ENCODE results near the gene STXBP3. TPM values are rescaled to one million over a fixed set of nuclear protein-coding genes. Genes with fewer than 3 reads are reported as not detected.

STXBP3 gene
- total RNA-seq, 1 donor from 2014 or later, result 28.2 TPM

- H3K27me3 ChIP-seq (ENCODE audit: control insufficient read depth in 3 of 3, insufficient read depth in 3 of 3, low read length in 3 of 3), result no peaks in the 10 kb centered on the region
- H3K9ac ChIP-seq (ENCODE audit: low read depth in 1 of 3, low read length in 3 of 3), result no peak overlapping the region
- peak overlapping the region in 1 of 3 donors; percentile 43 for H3K4me3 ChIP-seq (ENCODE audit: low read length in 3 of 3)
- peaks cover 13 to 38% (median 16%) of the 10 kb centered on the region in 3 donors for H3K36me3 ChIP-seq (ENCODE audit: control insufficient read depth in 3 of 3, insufficient read depth in 3 of 3, low read length in 3 of 3)
- peaks cover 0 to 3% (median 3%) of the 10 kb centered on the region in 3 donors for H3K9me3 ChIP-seq (ENCODE audit: control insufficient read depth in 3 of 3, low read length in 3 of 3)
- no peaks in the 10 kb centered on the region for H3K4me1 ChIP-seq (ENCODE audit: control insufficient read depth in 3 of 3, insufficient read depth in 3 of 3, low read length in 3 of 3)
- H3K27ac ChIP-seq (ENCODE audit: low read depth, low read length), result no peak overlapping the region
Measured at GRCh38 chr1:108791790-108792189, 45.3 kb downstream of the STXBP3 start.

GRCh38 chr1:108792420-108792819 lies 45.9 kb downstream of the STXBP3 start:
- Histone ChIP-seq H3K27me3 (ENCODE audit: control insufficient read depth in 3 of 3, insufficient read depth in 3 of 3, low read length in 3 of 3) (no peaks in the 10 kb centered on the region), H3K36me3 (ENCODE audit: control insufficient read depth in 3 of 3, insufficient read depth in 3 of 3, low read length in 3 of 3) (peaks cover 13 to 41% (median 16%) of the 10 kb centered on the region in 3 donors), H3K4me3 (ENCODE audit: low read length in 3 of 3) (no peak overlapping the region), H3K4me1 (ENCODE audit: control insufficient read depth in 3 of 3, insufficient read depth in 3 of 3, low read length in 3 of 3) (no peaks in the 10 kb centered on the region), H3K27ac (ENCODE audit: low read depth, low read length) (no peak overlapping the region), H3K9me3 (ENCODE audit: control insufficient read depth in 3 of 3, low read length in 3 of 3) (peaks cover 0 to 3% (median 3%) of the 10 kb centered on the region in 3 donors), H3K9ac (ENCODE audit: low read depth in 1 of 3, low read length in 3 of 3) (no peak overlapping the region)

GRCh38 chr1:108799001-108799400 lies 52.5 kb downstream of the STXBP3 start:
- no peak overlapping the region for H3K4me3 ChIP-seq (ENCODE audit: low read length in 3 of 3)
- H3K9ac ChIP-seq (ENCODE audit: low read depth in 1 of 3, low read length in 3 of 3), result no peak overlapping the region
- peaks cover 9 to 47% (median 23%) of the 10 kb centered on the region in 3 donors for H3K36me3 ChIP-seq (ENCODE audit: control insufficient read depth in 3 of 3, insufficient read depth in 3 of 3, low read length in 3 of 3)
- no peaks in the 10 kb centered on the region for H3K4me1 ChIP-seq (ENCODE audit: control insufficient read depth in 3 of 3, insufficient read depth in 3 of 3, low read length in 3 of 3)
- no peaks in the 10 kb centered on the region for H3K27me3 ChIP-seq (ENCODE audit: control insufficient read depth in 3 of 3, insufficient read depth in 3 of 3, low read length in 3 of 3)
- H3K27ac ChIP-seq (ENCODE audit: low read depth, low read length), result no peak overlapping the region
- H3K9me3 ChIP-seq (ENCODE audit: control insufficient read depth in 3 of 3, low read length in 3 of 3), result no peaks in the 10 kb centered on the region

- peaks cover 5 to 44% (median 23%) of the 10 kb centered on the region in 3 donors for H3K36me3 ChIP-seq (ENCODE audit: control insufficient read depth in 3 of 3, insufficient read depth in 3 of 3, low read length in 3 of 3)
- H3K4me1 ChIP-seq (ENCODE audit: control insufficient read depth in 3 of 3, insufficient read depth in 3 of 3, low read length in 3 of 3), result no peaks in the 10 kb centered on the region
- H3K4me3 ChIP-seq (ENCODE audit: low read length in 3 of 3), result no peak overlapping the region
- H3K27me3 ChIP-seq (ENCODE audit: control insufficient read depth in 3 of 3, insufficient read depth in 3 of 3, low read length in 3 of 3), result no peaks in the 10 kb centered on the region
- H3K9ac ChIP-seq (ENCODE audit: low read depth in 1 of 3, low read length in 3 of 3), result no peak overlapping the region
- H3K27ac ChIP-seq (ENCODE audit: low read depth, low read length), result no peak overlapping the region
- no peaks in the 10 kb centered on the region for H3K9me3 ChIP-seq (ENCODE audit: control insufficient read depth in 3 of 3, low read length in 3 of 3)
Measured at GRCh38 chr1:108801101-108801500, 54.6 kb downstream of the STXBP3 start.

- Histone ChIP-seq H3K4me3 (ENCODE audit: low read length in 3 of 3) (no peak overlapping the region), H3K36me3 (ENCODE audit: control insufficient read depth in 3 of 3, insufficient read depth in 3 of 3, low read length in 3 of 3) (peaks cover 10 to 42% (median 32%) of the 10 kb centered on the region in 3 donors), H3K4me1 (ENCODE audit: control insufficient read depth in 3 of 3, insufficient read depth in 3 of 3, low read length in 3 of 3) (no peaks in the 10 kb centered on the region), H3K27ac (ENCODE audit: low read depth, low read length) (no peak overlapping the region), H3K9ac (ENCODE audit: low read depth in 1 of 3, low read length in 3 of 3) (no peak overlapping the region), H3K9me3 (ENCODE audit: control insufficient read depth in 3 of 3, low read length in 3 of 3) (no peaks in the 10 kb centered on the region), H3K27me3 (ENCODE audit: control insufficient read depth in 3 of 3, insufficient read depth in 3 of 3, low read length in 3 of 3) (no peaks in the 10 kb centered on the region)
Measured at GRCh38 chr1:108803548-108803947, 57.1 kb downstream of the STXBP3 start.

GRCh38 chr1:108808438-108808837 lies 62.0 kb downstream of the STXBP3 start:
- Histone ChIP-seq H3K9ac (ENCODE audit: low read depth in 1 of 3, low read length in 3 of 3) (no peak overlapping the region), H3K4me1 (ENCODE audit: control insufficient read depth in 3 of 3, insufficient read depth in 3 of 3, low read length in 3 of 3) (no peaks in the 10 kb centered on the region), H3K9me3 (ENCODE audit: control insufficient read depth in 3 of 3, low read length in 3 of 3) (no peaks in the 10 kb centered on the region), H3K27me3 (ENCODE audit: control insufficient read depth in 3 of 3, insufficient read depth in 3 of 3, low read length in 3 of 3) (no peaks in the 10 kb centered on the region), H3K36me3 (ENCODE audit: control insufficient read depth in 3 of 3, insufficient read depth in 3 of 3, low read length in 3 of 3) (peaks cover 10 to 27% (median 25%) of the 10 kb centered on the region in 3 donors), H3K4me3 (ENCODE audit: low read length in 3 of 3) (no peak overlapping the region), H3K27ac (ENCODE audit: low read depth, low read length) (no peak overlapping the region)

GRCh38 chr1:108811611-108812010 lies 65.1 kb downstream of the STXBP3 start:
- H3K9ac ChIP-seq (ENCODE audit: low read depth in 1 of 3, low read length in 3 of 3), result no peak overlapping the region
- no peak overlapping the region for H3K4me3 ChIP-seq (ENCODE audit: low read length in 3 of 3)
- peaks cover 6 to 12% (median 11%) of the 10 kb centered on the region in 3 donors for H3K36me3 ChIP-seq (ENCODE audit: control insufficient read depth in 3 of 3, insufficient read depth in 3 of 3, low read length in 3 of 3)
- H3K27me3 ChIP-seq (ENCODE audit: control insufficient read depth in 3 of 3, insufficient read depth in 3 of 3, low read length in 3 of 3), result no peaks in the 10 kb centered on the region
- no peaks in the 10 kb centered on the region for H3K9me3 ChIP-seq (ENCODE audit: control insufficient read depth in 3 of 3, low read length in 3 of 3)
- H3K4me1 ChIP-seq (ENCODE audit: control insufficient read depth in 3 of 3, insufficient read depth in 3 of 3, low read length in 3 of 3), result peaks cover 2 to 7% (median 5%) of the 10 kb centered on the region in 3 donors
- H3K27ac ChIP-seq (ENCODE audit: low read depth, low read length), result no peak overlapping the region

- peaks cover 2 to 8% (median 6%) of the 10 kb centered on the region in 3 donors for H3K36me3 ChIP-seq (ENCODE audit: control insufficient read depth in 3 of 3, insufficient read depth in 3 of 3, low read length in 3 of 3)
- H3K27me3 ChIP-seq (ENCODE audit: control insufficient read depth in 3 of 3, insufficient read depth in 3 of 3, low read length in 3 of 3), result no peaks in the 10 kb centered on the region
- no peak overlapping the region for H3K27ac ChIP-seq (ENCODE audit: low read depth, low read length)
- H3K4me3 ChIP-seq (ENCODE audit: low read length in 3 of 3), result no peak overlapping the region
- peaks cover 8 to 13% (median 11%) of the 10 kb centered on the region in 3 donors for H3K4me1 ChIP-seq (ENCODE audit: control insufficient read depth in 3 of 3, insufficient read depth in 3 of 3, low read length in 3 of 3)
- H3K9me3 ChIP-seq (ENCODE audit: control insufficient read depth in 3 of 3, low read length in 3 of 3), result no peaks in the 10 kb centered on the region
- no peak overlapping the region for H3K9ac ChIP-seq (ENCODE audit: low read depth in 1 of 3, low read length in 3 of 3)
Measured at GRCh38 chr1:108813326-108813725, 66.9 kb downstream of the STXBP3 start.

- peak overlapping the region; percentile 77 for H3K27ac ChIP-seq (ENCODE audit: low read depth, low read length)
- no peaks in the 10 kb centered on the region for H3K9me3 ChIP-seq (ENCODE audit: control insufficient read depth in 3 of 3, low read length in 3 of 3)
- peaks cover 0 to 7% (median 0%) of the 10 kb centered on the region in 3 donors for H3K36me3 ChIP-seq (ENCODE audit: control insufficient read depth in 3 of 3, insufficient read depth in 3 of 3, low read length in 3 of 3)
- H3K4me3 ChIP-seq (ENCODE audit: low read length in 3 of 3), result no peak overlapping the region
- H3K27me3 ChIP-seq (ENCODE audit: control insufficient read depth in 3 of 3, insufficient read depth in 3 of 3, low read length in 3 of 3), result no peaks in the 10 kb centered on the region
- peaks cover 8 to 13% (median 11%) of the 10 kb centered on the region in 3 donors for H3K4me1 ChIP-seq (ENCODE audit: control insufficient read depth in 3 of 3, insufficient read depth in 3 of 3, low read length in 3 of 3)
- H3K9ac ChIP-seq (ENCODE audit: low read depth in 1 of 3, low read length in 3 of 3), result no peak overlapping the region
Measured at GRCh38 chr1:108814343-108815125, 68.1 kb downstream of the STXBP3 start.

GRCh38 chr1:108815566-108815965 lies 69.1 kb downstream of the STXBP3 start:
- Histone ChIP-seq H3K4me3 (ENCODE audit: low read length in 3 of 3) (no peak overlapping the region), H3K4me1 (ENCODE audit: control insufficient read depth in 3 of 3, insufficient read depth in 3 of 3, low read length in 3 of 3) (peaks cover 8 to 13% (median 11%) of the 10 kb centered on the region in 3 donors), H3K36me3 (ENCODE audit: control insufficient read depth in 3 of 3, insufficient read depth in 3 of 3, low read length in 3 of 3) (peaks cover 0 to 5% (median 0%) of the 10 kb centered on the region in 3 donors), H3K27me3 (ENCODE audit: control insufficient read depth in 3 of 3, insufficient read depth in 3 of 3, low read length in 3 of 3) (no peaks in the 10 kb centered on the region), H3K9ac (ENCODE audit: low read depth in 1 of 3, low read length in 3 of 3) (no peak overlapping the region), H3K9me3 (ENCODE audit: control insufficient read depth in 3 of 3, low read length in 3 of 3) (no peaks in the 10 kb centered on the region), H3K27ac (ENCODE audit: low read depth, low read length) (peak overlapping the region; percentile 77)

Data from skeletal muscle tissue (tissue), 4 donors.